Uterus (tissue), 4 donors: ENCODE data around the gene SYS1. TPM values are rescaled to one million over a fixed set of nuclear protein-coding genes. Genes with fewer than 3 reads are reported as not detected.
A peak's percentile ranks its signal among the peaks of the same experiment; 100 is the strongest.

Experiments
- DNase-seq, 2 donors: peaks; one replicate each; pipeline ENCODE4 v3.0.0-alpha.2; 2019 to 2020
- H3K27ac ChIP-seq, 2 donors: fragments of 200-600 bp; sonication (generic); 1 replicate in 1 of 2; 2 replicates in 1 of 2; pipeline ENCODE4 v1.5.1; 2016 to 2018
- H3K27me3 ChIP-seq, 2 donors: fragments of 200-600 bp; sonication (generic); one replicate each; pipeline ENCODE4 v1.5.1; 2018 to 2019; ENCODE audit warnings: control low read depth in 1 of 2
- H3K36me3 ChIP-seq, 2 donors: fragments of 200-600 bp; sonication (generic); one replicate each; pipeline ENCODE4 v1.5.1; 2019; ENCODE audit warnings: control low read depth in 1 of 2
- H3K4me1 ChIP-seq, 2 donors: fragments of 200-600 bp; sonication (generic); one replicate each; pipeline ENCODE4 v1.5.1; 2018 to 2019; ENCODE audit warnings: control low read depth in 1 of 2
- H3K4me3 ChIP-seq, 2 donors: fragments of 200-600 bp; sonication (generic); 1 replicate in 1 of 2; 2 replicates in 1 of 2; pipeline ENCODE4 v1.5.1; 2018 to 2019; ENCODE audit warnings: mild to moderate bottlenecking in 1 of 2
- H3K9me3 ChIP-seq, 2 donors: fragments of 200-600 bp; sonication (generic); one replicate each; pipeline ENCODE4 v1.5.1; 2019; ENCODE audit warnings: control low read depth in 1 of 2
- POLR2A ChIP-seq, 2 donors: fragments of 450-650 bp; IDR thresholded peaks; one replicate each; pipeline ENCODE4 v1.6.1; 2016; ENCODE audit warnings: antibody characterized with exemption in 2 of 2, mild to moderate bottlenecking in 1 of 2, moderate library complexity in 1 of 2
- intact Hi-C: fragments of 100-400 bp; cut with DNase I; formaldehyde crosslinking; loops from one replicate; pipeline ENCODE4 v1.15.1; 2023; ENCODE audit warnings: low total_unique reads
- total RNA-seq, 4 donors: library from RNA; depleted of rRNA in 3 of 4; stranded (reverse); fragments of >200 nt in 3 of 4; gene quantifications; one replicate each; pipeline versions ENCODE4 v1.1.0 to v1.2.4, GENCODE V29; 2014 to 2023
- TF ChIP-seq, protein P1 (sequence below), 4 experiments: fragments of 200-600 bp in 2 of 4; fragments of 450-650 bp in 2 of 4; sonication (generic) in 2 of 4; IDR thresholded peaks; one replicate each; pipeline ENCODE4 v1.5.1; 2016 to 2019; ENCODE audit warnings: antibody characterized with exemption in 4 of 4, mild to moderate bottlenecking in 2 of 4, moderate library complexity in 1 of 4
- donor health status: DM: yes; HTN: yes; CAD: no.

SYS1 gene
- total RNA-seq, 4 donors from 2014 or later = 19.0 to 35.6 (median 25.0) TPM

DNA sequence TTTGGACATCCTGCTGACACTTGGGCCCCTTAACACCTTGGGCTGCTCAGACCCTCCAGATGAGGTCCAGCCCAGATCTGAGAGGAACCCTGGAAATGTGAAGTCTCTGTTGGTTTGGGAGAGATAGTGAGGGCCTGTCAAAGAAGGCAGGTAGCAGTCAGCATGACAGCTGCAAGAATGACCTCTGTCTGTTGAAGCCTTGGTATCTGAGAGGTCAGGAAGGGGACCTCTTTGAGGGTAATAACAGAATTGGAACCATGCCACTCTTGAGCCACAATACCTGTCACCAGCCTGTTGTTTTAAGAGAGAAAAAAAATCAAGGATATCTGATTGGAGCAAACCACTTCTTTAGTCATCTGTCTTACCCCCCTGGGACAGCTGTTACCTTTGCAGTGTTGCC, 4.2 kb downstream of the SYS1 start:
- no peak for DNase-seq
- intact Hi-C loops = no loop called here
- Histone ChIP-seq H3K4me3 (no peak overlapping the region), H3K27me3 (no peaks in the 10 kb centered on the region), H3K4me1 (peaks cover 0 to 5% of the 10 kb centered on the region in 2 donors), H3K36me3 (no peaks in the 10 kb centered on the region), H3K9me3 (no peaks in the 10 kb centered on the region), H3K27ac (no peak overlapping the region)
- TF ChIP-seq, protein P1, sequence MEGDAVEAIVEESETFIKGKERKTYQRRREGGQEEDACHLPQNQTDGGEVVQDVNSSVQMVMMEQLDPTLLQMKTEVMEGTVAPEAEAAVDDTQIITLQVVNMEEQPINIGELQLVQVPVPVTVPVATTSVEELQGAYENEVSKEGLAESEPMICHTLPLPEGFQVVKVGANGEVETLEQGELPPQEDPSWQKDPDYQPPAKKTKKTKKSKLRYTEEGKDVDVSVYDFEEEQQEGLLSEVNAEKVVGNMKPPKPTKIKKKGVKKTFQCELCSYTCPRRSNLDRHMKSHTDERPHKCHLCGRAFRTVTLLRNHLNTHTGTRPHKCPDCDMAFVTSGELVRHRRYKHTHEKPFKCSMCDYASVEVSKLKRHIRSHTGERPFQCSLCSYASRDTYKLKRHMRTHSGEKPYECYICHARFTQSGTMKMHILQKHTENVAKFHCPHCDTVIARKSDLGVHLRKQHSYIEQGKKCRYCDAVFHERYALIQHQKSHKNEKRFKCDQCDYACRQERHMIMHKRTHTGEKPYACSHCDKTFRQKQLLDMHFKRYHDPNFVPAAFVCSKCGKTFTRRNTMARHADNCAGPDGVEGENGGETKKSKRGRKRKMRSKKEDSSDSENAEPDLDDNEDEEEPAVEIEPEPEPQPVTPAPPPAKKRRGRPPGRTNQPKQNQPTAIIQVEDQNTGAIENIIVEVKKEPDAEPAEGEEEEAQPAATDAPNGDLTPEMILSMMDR (IDR thresholded peaks at IDR 0.05) = no peak
- no peak for TF ChIP-seq POLR2A (IDR thresholded peaks at IDR 0.05)

DNA sequence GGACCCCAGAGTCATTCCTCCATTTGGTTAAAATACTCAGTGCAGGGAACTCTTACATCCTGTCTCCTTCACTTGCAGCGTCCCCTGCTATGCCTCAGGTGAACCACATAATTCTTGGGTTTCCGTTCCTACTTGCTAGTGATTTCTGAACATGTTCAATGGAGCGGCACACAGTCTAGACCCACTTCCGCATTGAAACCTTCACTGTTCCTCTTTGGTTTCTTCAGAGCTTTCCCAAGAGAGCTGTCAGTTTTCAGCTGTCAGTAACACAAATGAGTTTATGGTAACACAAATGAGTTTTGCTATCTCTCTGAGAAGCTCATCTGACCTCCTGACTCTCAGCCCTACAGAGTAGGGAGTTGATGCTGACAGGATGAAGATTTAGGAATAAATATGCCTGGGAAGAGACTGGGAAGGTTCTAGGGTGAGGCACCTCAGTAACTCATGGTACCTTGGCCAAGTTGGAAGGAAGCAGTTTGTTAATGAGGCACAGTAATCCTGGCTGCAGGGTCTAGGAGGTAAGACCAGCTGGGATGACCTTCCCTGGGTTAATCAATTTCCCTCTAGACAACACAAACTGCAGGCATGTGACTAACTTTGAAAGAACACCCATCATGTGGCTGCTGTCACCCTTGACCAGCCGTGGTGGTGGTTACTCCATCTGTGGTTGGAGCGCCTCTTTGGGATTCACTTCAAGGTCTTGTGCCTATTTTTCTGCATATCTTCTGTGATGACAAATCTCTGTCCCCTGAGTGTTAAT, 5.4 kb downstream of the SYS1 start:
- TF ChIP-seq, protein P1 (IDR thresholded peaks at IDR 0.05) = no peak
- TF ChIP-seq POLR2A (IDR thresholded peaks at IDR 0.05) = no peak
- H3K27me3 ChIP-seq = no peaks in the 10 kb centered on the region
- DNase-seq = no peak
- no peaks in the 10 kb centered on the region for H3K9me3 ChIP-seq
- H3K27ac ChIP-seq = no peak overlapping the region
- H3K36me3 ChIP-seq = no peaks in the 10 kb centered on the region
- H3K4me1 ChIP-seq = peaks cover 0 to 5% of the 10 kb centered on the region in 2 donors
- intact Hi-C loops = no loop called here
- no peak overlapping the region for H3K4me3 ChIP-seq

GRCh38 chr20:45370571-45371160, 7.7 kb downstream of the SYS1 start:
- no peaks in the 10 kb centered on the region for H3K36me3 ChIP-seq

GRCh38 chr20:45372241-45372640, 9.3 kb downstream of the SYS1 start:
- H3K4me1 ChIP-seq = no peaks in the 10 kb centered on the region
- H3K27me3 ChIP-seq = no peaks in the 10 kb centered on the region
- no peaks in the 10 kb centered on the region for H3K9me3 ChIP-seq
- intact Hi-C loops = no loop called here
- H3K36me3 ChIP-seq = no peaks in the 10 kb centered on the region
- TF ChIP-seq, protein P1 (IDR thresholded peaks at IDR 0.05) = no peak
- TF ChIP-seq POLR2A (IDR thresholded peaks at IDR 0.05) = no peak
- no peak for DNase-seq
- H3K27ac ChIP-seq = peak overlapping the region in 1 of 2 donors; percentile 80
- no peak overlapping the region for H3K4me3 ChIP-seq

More at GRCh38 chr20:45370571-45371160, 7.7 kb downstream of the SYS1 start:
- Histone ChIP-seq H3K27me3 (no peaks in the 10 kb centered on the region), H3K27ac (no peak overlapping the region), H3K4me1 (no peaks in the 10 kb centered on the region), H3K9me3 (no peaks in the 10 kb centered on the region), H3K4me3 (no peak overlapping the region)
- no peak for TF ChIP-seq POLR2A (IDR thresholded peaks at IDR 0.05)
- TF ChIP-seq, protein P1 (IDR thresholded peaks at IDR 0.05) = no peak
- intact Hi-C loops = no loop called here
- no peak for DNase-seq

DNA sequence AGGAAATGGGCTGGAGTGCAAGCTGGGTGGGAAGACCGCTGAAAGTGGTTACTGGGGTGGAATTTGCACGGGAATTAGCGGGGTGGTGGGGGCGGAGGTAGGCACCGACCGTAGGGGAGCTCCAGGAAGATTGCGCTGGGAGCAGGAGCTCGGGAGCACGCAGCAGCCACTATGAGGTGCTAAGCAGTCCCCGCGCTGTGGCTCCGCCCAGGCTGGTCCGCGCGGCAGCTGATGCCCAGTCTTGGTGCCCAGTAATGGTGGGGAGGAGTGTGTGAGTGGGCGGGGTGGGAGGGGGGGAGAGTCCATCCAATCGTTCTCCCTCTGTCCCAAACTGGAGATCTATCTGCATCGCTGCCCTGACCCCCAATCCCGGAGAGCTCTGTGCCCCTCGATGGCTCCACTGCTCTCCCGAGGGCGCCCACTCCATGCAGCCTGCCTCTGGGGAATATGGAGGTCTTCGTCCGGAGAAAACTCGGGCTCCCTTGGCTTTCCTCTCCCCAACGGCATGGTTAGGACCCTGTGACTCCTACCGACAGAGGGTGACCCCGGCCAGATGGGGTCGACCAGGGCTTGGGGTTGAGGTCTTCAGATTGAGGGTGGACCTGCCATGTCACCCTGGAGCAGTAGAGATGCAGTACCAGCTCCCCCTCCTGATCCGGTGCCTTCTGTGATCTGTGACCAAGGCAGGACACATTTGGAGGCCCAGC, 9.8 kb downstream of the SYS1 start:
- Histone ChIP-seq H3K27me3 (no peaks in the 10 kb centered on the region), H3K36me3 (no peaks in the 10 kb centered on the region), H3K4me3 (peak overlapping the region; percentile 2 to 42), H3K4me1 (no peaks in the 10 kb centered on the region), H3K27ac (peak overlapping the region; percentile 66 to 80), H3K9me3 (no peaks in the 10 kb centered on the region)
- no peak for TF ChIP-seq POLR2A (IDR thresholded peaks at IDR 0.05)
- TF ChIP-seq, protein P1 (IDR thresholded peaks at IDR 0.05) = no peak
- intact Hi-C loops = no loop called here
- peak in 1 of 2 donors; percentile 50 for DNase-seq
